Gastroesophageal sphincter (tissue), 3 donors: ENCODE data around the gene EGFLAM.

Experiments used
- EP300 ChIP-seq: sonication (generic); formaldehyde crosslinking; IDR thresholded peaks from one replicate; pipeline ENCODE4 v1.6.1; 2017; ENCODE audit warnings: antibody characterized with exemption, mild to moderate bottlenecking
- POLR2AphosphoS5 ChIP-seq: sonication (generic); formaldehyde crosslinking; IDR thresholded peaks from one replicate; pipeline ENCODE4 v1.6.1; 2017; ENCODE audit warnings: antibody characterized with exemption
- TF ChIP-seq, protein P1 (sequence below), 4 experiments: fragments of 200-600 bp in 2 of 4; fragments of 450-650 bp in 2 of 4; sonication (generic) in 1 of 4; IDR thresholded peaks; one replicate each; pipeline ENCODE4 v1.5.1; 2017 to 2019; ENCODE audit warnings: antibody characterized with exemption in 4 of 4, mild to moderate bottlenecking in 2 of 4, moderate library complexity in 2 of 4

GRCh38 chr5:38329132-38329715 lies 70.9 kb downstream of the EGFLAM start:
- TF ChIP-seq, protein P1, sequence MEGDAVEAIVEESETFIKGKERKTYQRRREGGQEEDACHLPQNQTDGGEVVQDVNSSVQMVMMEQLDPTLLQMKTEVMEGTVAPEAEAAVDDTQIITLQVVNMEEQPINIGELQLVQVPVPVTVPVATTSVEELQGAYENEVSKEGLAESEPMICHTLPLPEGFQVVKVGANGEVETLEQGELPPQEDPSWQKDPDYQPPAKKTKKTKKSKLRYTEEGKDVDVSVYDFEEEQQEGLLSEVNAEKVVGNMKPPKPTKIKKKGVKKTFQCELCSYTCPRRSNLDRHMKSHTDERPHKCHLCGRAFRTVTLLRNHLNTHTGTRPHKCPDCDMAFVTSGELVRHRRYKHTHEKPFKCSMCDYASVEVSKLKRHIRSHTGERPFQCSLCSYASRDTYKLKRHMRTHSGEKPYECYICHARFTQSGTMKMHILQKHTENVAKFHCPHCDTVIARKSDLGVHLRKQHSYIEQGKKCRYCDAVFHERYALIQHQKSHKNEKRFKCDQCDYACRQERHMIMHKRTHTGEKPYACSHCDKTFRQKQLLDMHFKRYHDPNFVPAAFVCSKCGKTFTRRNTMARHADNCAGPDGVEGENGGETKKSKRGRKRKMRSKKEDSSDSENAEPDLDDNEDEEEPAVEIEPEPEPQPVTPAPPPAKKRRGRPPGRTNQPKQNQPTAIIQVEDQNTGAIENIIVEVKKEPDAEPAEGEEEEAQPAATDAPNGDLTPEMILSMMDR (IDR thresholded peaks at IDR 0.05): no peak
- TF ChIP-seq POLR2AphosphoS5 (no peak), EP300 (no peak)
